T-helper 22 cell (primary cell): ENCODE data around the gene RSRC1.
"Not testable (repeated sequence)": the region's sequence is repeated elsewhere in the genome, so short reads cannot be mapped to it uniquely, and the experiment has no call there.

Source experiments
- DNase-seq: peaks from one replicate; pipeline ENCODE4 v3.0.0-alpha.2; 2020; ENCODE audit warnings: low read depth

The RSRC1 gene

GRCh38 chr3:158465074-158465473 lies 355.2 kb downstream of the RSRC1 start:
- no peak for DNase-seq

GRCh38 chr3:158470944-158471638 lies 361.2 kb downstream of the RSRC1 start:
- DNase-seq, result no peak

- DNase-seq, result no peak
These were observed 361.9 kb downstream of the RSRC1 start for GRCh38 chr3:158471639-158472294.

- DNase-seq, result no peak
These were observed 369.2 kb downstream of the RSRC1 start for GRCh38 chr3:158479051-158479450.

GRCh38 chr3:158483701-158484235 lies 373.9 kb downstream of the RSRC1 start:
- DNase-seq, result no peak

- no peak for DNase-seq
These were observed 376.3 kb downstream of the RSRC1 start for GRCh38 chr3:158486200-158486599.

GRCh38 chr3:158488670-158489069 lies 378.8 kb downstream of the RSRC1 start:
- DNase-seq, result no peak

GRCh38 chr3:158489181-158489580 lies 379.3 kb downstream of the RSRC1 start:
- no peak for DNase-seq

- DNase-seq, result no peak
These were observed 382.1 kb downstream of the RSRC1 start for GRCh38 chr3:158491968-158492367.

GRCh38 chr3:158492685-158493084 lies 382.8 kb downstream of the RSRC1 start:
- DNase-seq, result no peak

GRCh38 chr3:158493931-158494330 lies 384.0 kb downstream of the RSRC1 start:
- no peak for DNase-seq

GRCh38 chr3:158494673-158495072 lies 384.8 kb downstream of the RSRC1 start:
- no peak for DNase-seq

GRCh38 chr3:158495398-158495902 lies 385.6 kb downstream of the RSRC1 start:
- not testable (repeated sequence) for DNase-seq

- DNase-seq, result no peak
These were observed 395.2 kb downstream of the RSRC1 start for GRCh38 chr3:158505117-158505516.

GRCh38 chr3:158506456-158506855 lies 396.6 kb downstream of the RSRC1 start:
- DNase-seq, result no peak

GRCh38 chr3:158508481-158508880 lies 398.6 kb downstream of the RSRC1 start:
- DNase-seq, result no peak

GRCh38 chr3:158509891-158510290 lies 400.0 kb downstream of the RSRC1 start:
- no peak for DNase-seq

GRCh38 chr3:158516729-158517128 lies 406.8 kb downstream of the RSRC1 start:
- not testable (repeated sequence) for DNase-seq

GRCh38 chr3:158519776-158520175 lies 409.9 kb downstream of the RSRC1 start:
- no peak for DNase-seq

GRCh38 chr3:158520433-158520832 lies 410.5 kb downstream of the RSRC1 start:
- DNase-seq, result no peak

- DNase-seq, result no peak
These were observed 412.6 kb downstream of the RSRC1 start for GRCh38 chr3:158522221-158523136.

GRCh38 chr3:158528076-158528674 lies 418.3 kb downstream of the RSRC1 start:
- DNase-seq, result no peak
